AG04450 (cell line): ENCODE measurements around the gene XRCC3. TPM values are rescaled to one million over a fixed set of nuclear protein-coding genes. Genes with fewer than 3 reads are reported as not detected.

Experiments
- CTCF ChIA-PET: fragments of 300-600, 350-600 bp; formaldehyde crosslinking; extraction: SDS; loops from one replicate; lab custom pipeline; 2022; ENCODE audit warnings: antibody characterized with exemption, inconsistent platforms; lab: Charles Lee
- POLR2A ChIA-PET: fragments of 350-600 bp; formaldehyde crosslinking; extraction: SDS; loops from one replicate; lab custom pipeline; 2021; ENCODE audit warnings: antibody characterized with exemption, inconsistent platforms; lab: Yijun Ruan, JAX
- DNase-seq: peaks from one replicate; pipeline ENCODE4 v3.0.0-alpha.2; 2011; ENCODE audit warnings: low read depth, low spot score
- H3K27ac ChIP-seq: one replicate; pipeline ENCODE4 v1.5.1; 2012; ENCODE audit warnings: low read depth, low read length, control low read depth
- H3K27me3 ChIP-seq: one replicate; pipeline ENCODE4 v1.6.0; 2012; ENCODE audit warnings: low read length; ENCODE audit not compliant: control insufficient read depth, insufficient read depth
- H3K4me3 ChIP-seq: 2 replicates; pipeline ENCODE4 v1.5.1; 2011; ENCODE audit warnings: mild to moderate bottlenecking, low read depth, low read length, control low read depth
- H3K9me3 ChIP-seq: 2 replicates; pipeline ENCODE4 v1.5.1; 2012; ENCODE audit warnings: low read length; ENCODE audit not compliant: control insufficient read depth, insufficient read depth
- CTCF ChIP-seq: IDR thresholded peaks from 2 replicates; pipeline ENCODE4 v1.5.1; 2011; ENCODE audit warnings: low read depth, low read length, control low read depth, inconsistent platforms
- polyA plus RNA-seq: library from polyadenylated mRNA; depleted of rRNA; stranded (reverse); fragments of >200 nt; gene quantifications from 2 replicates; pipeline ENCODE4 v1.2.3, GENCODE V29; 2011

Gene XRCC3
- polyA plus RNA-seq, 1 experiment: 4.8 TPM

GRCh38 chr14:103727313-103727980, 12.2 kb upstream of the XRCC3 start:
- DNase-seq: no peak
- H3K27ac ChIP-seq: no peak overlapping the region
- H3K9me3 ChIP-seq: no peaks in the 10 kb centered on the region; the same call in 1 of the 2 replicates
- POLR2A ChIA-PET: interaction anchor here (0.6 kb wide), 1 partner anchor 95 kb away, joined by 7 read pairs; no protein-coding TSS in a partner anchor
- H3K4me3 ChIP-seq: no peak overlapping the region
- no peak for TF ChIP-seq CTCF
- CTCF ChIA-PET: no interaction called here
- no peaks in the 10 kb centered on the region for H3K27me3 ChIP-seq

GRCh38 chr14:103726474-103726873, 11.2 kb upstream of the XRCC3 start:
- POLR2A ChIA-PET: no interaction called here
- DNase-seq: no peak

GRCh38 chr14:103725739-103726395, 10.6 kb upstream of the XRCC3 start:
- Histone ChIP-seq H3K4me3 (no peak overlapping the region), H3K27me3 (no peaks in the 10 kb centered on the region), H3K9me3 (no peaks in the 10 kb centered on the region; the same call in 1 of the 2 replicates), H3K27ac (no peak overlapping the region)
- DNase-seq: no peak
- no peak for TF ChIP-seq CTCF
- ChIA-PET POLR2A (no interaction called here), CTCF (no interaction called here)

More at GRCh38 chr14:103726474-103726873, 11.2 kb upstream of the XRCC3 start:
- H3K4me3 ChIP-seq: no peak overlapping the region
- no peaks in the 10 kb centered on the region; the same call in 1 of the 2 replicates for H3K9me3 ChIP-seq
- no peaks in the 10 kb centered on the region for H3K27me3 ChIP-seq
- H3K27ac ChIP-seq: no peak overlapping the region
- CTCF ChIA-PET: no interaction called here
- no peak for TF ChIP-seq CTCF

GRCh38 chr14:103725001-103725682, 9.9 kb upstream of the XRCC3 start:
- DNase-seq: no peak
- ChIA-PET POLR2A (no interaction called here), CTCF (no interaction called here)
- no peaks in the 10 kb centered on the region; the same call in 1 of the 2 replicates for H3K9me3 ChIP-seq
- H3K27me3 ChIP-seq: no peaks in the 10 kb centered on the region
- TF ChIP-seq CTCF: no peak
- no peak overlapping the region for H3K27ac ChIP-seq
- H3K4me3 ChIP-seq: no peak overlapping the region

- POLR2A ChIA-PET: no interaction called here
- CTCF ChIA-PET: no interaction called here
- Histone ChIP-seq H3K27me3 (no peaks in the 10 kb centered on the region), H3K9me3 (no peaks in the 10 kb centered on the region), H3K27ac (no peak overlapping the region), H3K4me3 (no peak overlapping the region)
- no peak for TF ChIP-seq CTCF
- DNase-seq: no peak
These were observed 8.9 kb upstream of the XRCC3 start for GRCh38 chr14:103724116-103724515.
